ENCODE measurements around the gene ACADM. TPM values are rescaled to one million over a fixed set of nuclear protein-coding genes. Genes with fewer than 3 reads are reported as not detected.
"Not testable (repeated sequence)": the region's sequence is repeated elsewhere in the genome, so short reads cannot be mapped to it uniquely, and the experiment has no call there.

Gene ACADM
- polyA plus RNA-seq, 1 experiment, result 17.0 TPM

DNA sequence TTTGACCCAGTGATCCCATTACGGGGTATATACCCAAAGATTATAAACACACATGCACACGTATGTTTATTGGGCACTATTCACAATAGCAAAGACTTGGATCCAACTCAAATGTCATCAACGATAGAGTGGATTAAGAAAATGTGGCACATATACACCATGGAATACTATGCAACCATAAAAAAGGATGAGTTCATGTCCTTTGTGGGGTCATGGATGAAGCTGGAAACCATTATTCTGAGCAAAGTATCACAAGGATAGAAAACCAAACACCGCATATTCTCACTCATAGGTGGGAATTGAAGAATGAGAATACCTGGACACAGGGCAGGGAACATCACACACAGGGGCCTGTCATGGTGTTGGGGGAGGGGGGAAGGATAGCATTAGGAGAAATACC is 59.4 kb downstream of the ACADM start:
- CTCF ChIA-PET; DNase-seq (ENCODE audit: low read depth): not testable (repeated sequence)

DNA sequence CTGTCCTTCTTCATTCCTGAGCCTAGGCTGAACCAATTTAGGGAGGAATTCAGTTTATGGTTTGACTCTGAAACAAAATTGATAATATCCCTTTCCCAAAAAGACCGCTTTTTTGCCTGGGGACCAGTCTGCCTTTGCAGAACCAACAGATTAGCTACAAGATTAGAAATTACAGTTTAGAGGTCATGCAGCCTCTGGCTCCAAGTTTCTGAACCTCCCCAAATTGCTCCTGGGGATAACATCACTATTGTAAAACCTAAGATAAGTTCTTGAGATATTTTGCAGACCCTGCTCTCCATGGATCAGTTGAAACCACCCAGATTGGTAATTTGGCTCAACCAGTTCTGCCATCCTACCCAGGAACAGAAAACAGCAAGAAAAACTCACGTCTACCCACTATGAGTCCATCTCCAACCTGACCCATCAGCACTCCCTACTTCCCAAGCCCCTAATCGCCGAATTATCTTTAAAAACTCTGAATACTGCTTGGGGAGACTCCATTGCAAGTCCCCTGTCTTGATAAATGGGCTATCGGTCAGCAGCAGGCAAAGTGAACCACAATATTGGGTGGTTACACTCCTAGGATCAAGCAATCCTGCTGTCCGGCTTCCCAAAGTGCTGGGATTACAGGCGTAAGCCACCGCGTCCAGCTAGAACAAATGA is 60.9 kb downstream of the ACADM start:
- ChIA-PET CTCF (no interaction called here), POLR2A (interaction anchor here (0.6 kb wide), 1 partner anchor 16 kb away, joined by 3 read pairs; no protein-coding TSS in a partner anchor)
- H3K36me3 ChIP-seq (ENCODE audit: control insufficient read depth, insufficient read depth, low read length), result peaks cover 3% of the 10 kb centered on the region
- TF ChIP-seq, protein P1, sequence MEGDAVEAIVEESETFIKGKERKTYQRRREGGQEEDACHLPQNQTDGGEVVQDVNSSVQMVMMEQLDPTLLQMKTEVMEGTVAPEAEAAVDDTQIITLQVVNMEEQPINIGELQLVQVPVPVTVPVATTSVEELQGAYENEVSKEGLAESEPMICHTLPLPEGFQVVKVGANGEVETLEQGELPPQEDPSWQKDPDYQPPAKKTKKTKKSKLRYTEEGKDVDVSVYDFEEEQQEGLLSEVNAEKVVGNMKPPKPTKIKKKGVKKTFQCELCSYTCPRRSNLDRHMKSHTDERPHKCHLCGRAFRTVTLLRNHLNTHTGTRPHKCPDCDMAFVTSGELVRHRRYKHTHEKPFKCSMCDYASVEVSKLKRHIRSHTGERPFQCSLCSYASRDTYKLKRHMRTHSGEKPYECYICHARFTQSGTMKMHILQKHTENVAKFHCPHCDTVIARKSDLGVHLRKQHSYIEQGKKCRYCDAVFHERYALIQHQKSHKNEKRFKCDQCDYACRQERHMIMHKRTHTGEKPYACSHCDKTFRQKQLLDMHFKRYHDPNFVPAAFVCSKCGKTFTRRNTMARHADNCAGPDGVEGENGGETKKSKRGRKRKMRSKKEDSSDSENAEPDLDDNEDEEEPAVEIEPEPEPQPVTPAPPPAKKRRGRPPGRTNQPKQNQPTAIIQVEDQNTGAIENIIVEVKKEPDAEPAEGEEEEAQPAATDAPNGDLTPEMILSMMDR (IDR thresholded peaks at IDR 0.05; ENCODE audit: insufficient read depth, low read depth, low read length), result no peak
- peak overlapping the region; percentile 88 for H3K4me3 ChIP-seq (ENCODE audit: low read depth, low read length)
- H3K27me3 ChIP-seq (ENCODE audit: control insufficient read depth, insufficient read depth, low read length), result no peaks in the 10 kb centered on the region
- DNase-seq (ENCODE audit: low read depth), result no peak

More for the DNA sequence above, 59.4 kb downstream of the ACADM start:
- H3K4me3 ChIP-seq (ENCODE audit: low read depth, low read length); H3K36me3 ChIP-seq (ENCODE audit: control insufficient read depth, insufficient read depth, low read length); H3K27me3 ChIP-seq (ENCODE audit: control insufficient read depth, insufficient read depth, low read length); POLR2A ChIA-PET: not testable (repeated sequence)

DNA sequence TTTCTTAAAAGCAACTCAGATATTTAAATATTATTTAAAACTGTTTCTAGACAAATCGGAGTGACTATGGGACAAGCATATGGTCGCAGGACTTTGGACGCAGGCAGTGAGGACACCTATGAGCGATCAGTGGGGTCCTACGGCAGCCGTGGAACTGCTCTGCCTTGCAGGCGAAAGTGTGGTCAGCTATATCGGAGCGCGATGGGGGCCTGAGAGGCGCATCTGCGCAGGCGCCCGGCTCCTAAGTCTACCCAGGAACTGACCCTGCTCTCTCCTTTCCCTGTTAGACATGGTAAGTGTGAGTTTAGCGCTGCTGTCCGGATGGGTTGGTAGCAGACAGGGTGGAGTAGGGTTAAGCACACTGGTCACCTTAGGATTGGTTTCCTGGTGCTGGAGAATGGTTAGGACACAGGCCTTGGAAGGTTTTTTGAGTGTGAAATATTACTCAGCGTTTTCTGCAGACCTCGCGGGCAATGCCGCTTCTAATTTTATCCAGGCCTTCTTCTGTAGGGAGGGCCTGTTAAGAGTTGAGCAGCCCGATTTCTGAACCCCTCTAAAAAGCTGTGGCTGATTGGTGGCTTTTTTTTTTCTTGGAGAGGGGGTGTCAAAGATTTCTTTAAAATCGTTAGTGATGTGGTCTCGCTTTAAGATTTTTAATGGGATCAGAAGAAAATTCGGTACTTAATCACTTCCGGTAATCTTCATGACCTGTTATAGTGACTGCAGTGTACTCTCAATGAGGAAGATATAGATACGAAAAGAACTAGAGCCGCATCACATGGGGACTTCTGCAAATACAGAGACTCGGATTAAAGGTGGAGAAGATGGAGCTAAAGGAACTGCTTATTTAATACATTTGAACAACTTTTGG is 61.7 kb downstream of the ACADM start, which contains the start of gene RABGGTB:
RABGGTB (plus strand) TSS at position 274 of the 871 bp plus-strand sequence; CDS start at position 290, 16 bp downstream.
- peak; percentile 83 for DNase-seq (ENCODE audit: low read depth)
- Histone ChIP-seq H3K36me3 (ENCODE audit: control insufficient read depth, insufficient read depth, low read length) (peaks cover 5% of the 10 kb centered on the region), H3K4me3 (ENCODE audit: low read depth, low read length) (peak within 1 kb of the TSS; percentile 88), H3K27me3 (ENCODE audit: control insufficient read depth, insufficient read depth, low read length) (no peaks in the 10 kb centered on the region)
- ChIA-PET POLR2A (interaction anchor here (0.6 to 0.7 kb wide), 2 partner anchors 16 to 903 kb away, joined by 3 to 4 read pairs; no protein-coding TSS in a partner anchor), CTCF (interaction anchor here (1.1 kb wide), 1 partner anchor 10 kb away, joined by 4 read pairs; the partner anchor contains the start of gene MSH4)
- TF ChIP-seq, protein P1 (IDR thresholded peaks at IDR 0.05; ENCODE audit: insufficient read depth, low read depth, low read length), result no peak

DNA sequence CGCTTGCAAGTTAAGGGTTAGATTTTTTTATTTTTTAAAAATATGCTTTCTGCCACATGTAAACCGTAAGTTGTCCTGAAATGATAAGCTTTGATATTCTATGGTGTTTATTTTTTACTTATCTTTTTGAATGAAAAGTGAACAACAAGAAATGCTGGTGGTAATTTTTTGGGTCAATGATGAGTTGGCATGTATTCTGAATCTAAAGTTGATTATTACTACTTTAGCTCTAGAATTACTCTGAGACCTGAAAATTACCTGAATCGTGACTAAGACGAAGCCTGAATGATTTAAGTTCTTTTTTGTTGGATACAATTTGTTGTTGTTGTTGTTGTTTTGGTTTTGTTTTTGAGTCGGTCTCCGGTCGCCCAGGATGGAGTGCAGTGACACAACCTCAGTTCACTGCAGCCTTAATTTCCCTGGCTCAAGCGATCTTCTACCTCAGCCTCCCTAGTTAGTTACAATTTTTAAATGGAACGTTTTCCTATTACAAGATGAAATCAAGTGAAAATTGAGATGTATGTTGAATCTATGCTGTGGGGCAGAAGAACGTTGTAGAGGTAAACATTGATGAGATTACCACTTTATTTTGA is 62.5 kb downstream of the ACADM start:
- CTCF ChIA-PET, result interaction anchor here (1.1 kb wide), 1 partner anchor 9 kb away, joined by 4 read pairs; the partner anchor contains the start of gene MSH4
- peak overlapping the region; percentile 88 for H3K4me3 ChIP-seq (ENCODE audit: low read depth, low read length)
- peaks cover 5% of the 10 kb centered on the region for H3K36me3 ChIP-seq (ENCODE audit: control insufficient read depth, insufficient read depth, low read length)
- H3K27me3 ChIP-seq (ENCODE audit: control insufficient read depth, insufficient read depth, low read length), result no peaks in the 10 kb centered on the region
- TF ChIP-seq, protein P1 (IDR thresholded peaks at IDR 0.05; ENCODE audit: insufficient read depth, low read depth, low read length), result no peak
- no peak for DNase-seq (ENCODE audit: low read depth)
- POLR2A ChIA-PET, result interaction anchor here (0.7 kb wide), 1 partner anchor 904 kb away, joined by 4 read pairs; no protein-coding TSS in a partner anchor

DNA sequence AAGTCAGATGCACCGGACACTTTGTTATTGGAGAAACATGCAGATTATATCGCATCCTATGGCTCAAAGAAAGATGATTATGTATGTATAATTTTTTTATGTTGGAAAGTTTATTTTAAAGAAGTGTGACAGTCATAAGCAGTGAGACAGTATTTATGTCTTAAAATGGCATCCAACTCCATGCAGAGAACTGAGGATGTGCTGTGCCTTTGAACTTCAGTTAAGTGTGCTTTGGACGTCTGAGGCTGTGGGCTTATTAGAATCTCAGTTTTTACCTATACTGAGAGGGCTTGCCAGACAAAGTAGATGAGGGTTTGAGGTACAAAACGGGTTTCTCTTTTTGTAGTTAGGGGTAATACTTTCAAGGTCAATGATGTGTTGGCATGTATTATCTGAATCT is 63.0 kb downstream of the ACADM start:
- TF ChIP-seq, protein P1 (IDR thresholded peaks at IDR 0.05; ENCODE audit: insufficient read depth, low read depth, low read length), result no peak
- ChIA-PET CTCF (no interaction called here), POLR2A (no interaction called here)
- H3K4me3 ChIP-seq (ENCODE audit: low read depth, low read length), result peak overlapping the region; percentile 88
- no peak for DNase-seq (ENCODE audit: low read depth)
- H3K36me3 ChIP-seq (ENCODE audit: control insufficient read depth, insufficient read depth, low read length), result peaks cover 5% of the 10 kb centered on the region
- H3K27me3 ChIP-seq (ENCODE audit: control insufficient read depth, insufficient read depth, low read length), result no peaks in the 10 kb centered on the region
